Lung (tissue), 12 donors: ENCODE data around the gene P2RY6. TPM values are rescaled to one million over a fixed set of nuclear protein-coding genes. Genes with fewer than 3 reads are reported as not detected.
A peak's percentile ranks its signal among the peaks of the same experiment; 100 is the strongest.

Experiments used
- ATAC-seq: fragments of 200-7000 bp; cut with Tn5 transposase; one replicate; pipeline ENCODE4 v1.9.1; 2020; ENCODE audit warnings: moderate number of reproducible peaks; ENCODE audit not compliant: insufficient read depth, low FRiP score
- DNase-seq, 3 donors: peaks; one replicate each; pipeline ENCODE4 v3.0.0-alpha.2; 2013 to 2017
- H3K27ac ChIP-seq, 2 donors: one replicate each; pipeline ENCODE4 v1.5.1; 2013; ENCODE audit warnings: mild to moderate bottlenecking in 2 of 2, moderate library complexity in 2 of 2, control low read depth in 1 of 2, inconsistent platforms in 1 of 2, low read depth in 1 of 2, low read length in 1 of 2
- H3K27me3 ChIP-seq, 3 donors: one replicate each; pipeline ENCODE4 v1.5.1; 2013; ENCODE audit warnings: low read length in 2 of 3; ENCODE audit not compliant: control insufficient read depth in 3 of 3, insufficient read depth in 3 of 3
- H3K36me3 ChIP-seq, 4 donors: one replicate each; pipeline ENCODE4 v1.5.1; 2013; ENCODE audit warnings: low read length in 4 of 4, mild to moderate bottlenecking in 1 of 4, moderate library complexity in 1 of 4; ENCODE audit not compliant: control insufficient read depth in 4 of 4, insufficient read depth in 4 of 4
- H3K4me1 ChIP-seq, 5 donors: one replicate each; pipeline ENCODE4 v1.5.1; 2013; ENCODE audit warnings: low read length in 5 of 5, mild to moderate bottlenecking in 2 of 5, moderate library complexity in 1 of 5; ENCODE audit not compliant: control insufficient read depth in 5 of 5, insufficient read depth in 5 of 5
- H3K4me3 ChIP-seq: one replicate; pipeline ENCODE4 v1.5.1; 2013; ENCODE audit warnings: mild to moderate bottlenecking, control low read depth, moderate library complexity
- H3K9ac ChIP-seq, 2 donors: one replicate each; pipeline ENCODE4 v1.5.1; 2013; ENCODE audit warnings: low read length in 2 of 2, control low read depth in 1 of 2; ENCODE audit not compliant: insufficient read depth in 1 of 2
- H3K9me3 ChIP-seq, 4 donors: one replicate each; pipeline ENCODE4 v1.5.1; 2013; ENCODE audit warnings: low read length in 3 of 4, mild to moderate bottlenecking in 1 of 4, moderate library complexity in 1 of 4; ENCODE audit not compliant: control insufficient read depth in 4 of 4, insufficient read depth in 3 of 4
- WGBS, 2 donors: extraction: QIAGEN DNeasy Blood & Tissue Kit; methylation state at CpG; one replicate each; pipeline ENCODE4 v1.1.7; 2013; 5-methylcytosine and 5-hydroxymethylcytosine counted together
- polyA plus RNA-seq, 2 donors: library from polyadenylated mRNA; stranded (reverse); fragments of 200-250 nt; gene quantifications; one replicate each; pipeline ENCODE4 v1.2.1, GENCODE V29; 2013
- total RNA-seq, 2 donors: library from RNA; depleted of rRNA in 1 of 2; stranded (reverse); fragments of >200 nt in 1 of 2; gene quantifications; one replicate each; pipeline ENCODE4 v1.2.1, GENCODE V29; 2014 to 2021
- TF ChIP-seq, protein P1 (sequence below): IDR thresholded peaks from 2 replicates; pipeline ENCODE4 v1.5.1; 2012; ENCODE audit warnings: mild to moderate bottlenecking; ENCODE audit errors: control extremely low read depth, extremely low read depth
- donor health status: control.
- donor health status: control.
- donor health status: Bipolar disorder and iron deficiency.
- donor health status: healthy.
- donor health status: DM: yes; HTN: yes; CAD: no.

Gene P2RY6
- total and polyA plus RNA-seq, 4 donors: 3.0 to 13.0 (median 3.6) TPM

DNA sequence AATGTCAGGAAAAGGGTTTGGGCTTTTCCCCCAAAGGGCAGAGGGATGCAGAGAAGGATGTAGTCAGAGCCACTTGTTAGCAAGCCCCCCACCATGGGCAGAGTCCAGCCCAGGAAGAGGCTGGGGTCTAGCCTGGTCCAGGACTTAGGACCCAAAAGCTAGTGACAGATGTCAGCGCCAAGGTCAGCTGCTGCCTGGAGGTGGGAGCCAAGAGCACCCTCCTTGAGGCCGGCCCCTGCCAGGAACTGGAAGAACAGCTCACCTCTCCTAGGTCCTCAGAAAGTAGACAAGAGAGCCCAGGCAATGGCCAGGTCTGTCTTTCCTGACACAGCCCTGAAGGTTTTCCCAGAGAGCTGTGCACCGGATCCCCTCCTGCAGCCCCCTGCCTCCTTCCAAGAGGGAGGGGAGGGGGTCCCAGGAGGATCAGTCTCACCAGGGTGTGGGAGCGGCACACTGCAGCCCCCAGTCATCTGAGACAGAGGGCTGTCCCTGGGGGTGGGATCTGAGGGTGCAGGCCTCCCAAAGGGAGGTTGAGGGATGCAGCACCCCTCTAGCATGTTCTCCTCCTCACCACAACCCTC is 21.3 kb downstream of the P2RY6 start:
- no peak overlapping the region for H3K4me3 ChIP-seq
- H3K36me3 ChIP-seq: no peaks in the 10 kb centered on the region
- H3K9ac ChIP-seq: no peak overlapping the region
- no peaks in the 10 kb centered on the region for H3K27me3 ChIP-seq
- TF ChIP-seq, protein P1, sequence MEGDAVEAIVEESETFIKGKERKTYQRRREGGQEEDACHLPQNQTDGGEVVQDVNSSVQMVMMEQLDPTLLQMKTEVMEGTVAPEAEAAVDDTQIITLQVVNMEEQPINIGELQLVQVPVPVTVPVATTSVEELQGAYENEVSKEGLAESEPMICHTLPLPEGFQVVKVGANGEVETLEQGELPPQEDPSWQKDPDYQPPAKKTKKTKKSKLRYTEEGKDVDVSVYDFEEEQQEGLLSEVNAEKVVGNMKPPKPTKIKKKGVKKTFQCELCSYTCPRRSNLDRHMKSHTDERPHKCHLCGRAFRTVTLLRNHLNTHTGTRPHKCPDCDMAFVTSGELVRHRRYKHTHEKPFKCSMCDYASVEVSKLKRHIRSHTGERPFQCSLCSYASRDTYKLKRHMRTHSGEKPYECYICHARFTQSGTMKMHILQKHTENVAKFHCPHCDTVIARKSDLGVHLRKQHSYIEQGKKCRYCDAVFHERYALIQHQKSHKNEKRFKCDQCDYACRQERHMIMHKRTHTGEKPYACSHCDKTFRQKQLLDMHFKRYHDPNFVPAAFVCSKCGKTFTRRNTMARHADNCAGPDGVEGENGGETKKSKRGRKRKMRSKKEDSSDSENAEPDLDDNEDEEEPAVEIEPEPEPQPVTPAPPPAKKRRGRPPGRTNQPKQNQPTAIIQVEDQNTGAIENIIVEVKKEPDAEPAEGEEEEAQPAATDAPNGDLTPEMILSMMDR: no peak
- ATAC-seq (no peak), DNase-seq (no peak)
- no peaks in the 10 kb centered on the region for H3K9me3 ChIP-seq
- H3K27ac ChIP-seq: no peak overlapping the region
- peaks cover 0 to 14% (median 0%) of the 10 kb centered on the region in 5 donors for H3K4me1 ChIP-seq
- 85 to 91% methylated on average over 4 of the region's 4 CpGs for WGBS, 2 donors

DNA sequence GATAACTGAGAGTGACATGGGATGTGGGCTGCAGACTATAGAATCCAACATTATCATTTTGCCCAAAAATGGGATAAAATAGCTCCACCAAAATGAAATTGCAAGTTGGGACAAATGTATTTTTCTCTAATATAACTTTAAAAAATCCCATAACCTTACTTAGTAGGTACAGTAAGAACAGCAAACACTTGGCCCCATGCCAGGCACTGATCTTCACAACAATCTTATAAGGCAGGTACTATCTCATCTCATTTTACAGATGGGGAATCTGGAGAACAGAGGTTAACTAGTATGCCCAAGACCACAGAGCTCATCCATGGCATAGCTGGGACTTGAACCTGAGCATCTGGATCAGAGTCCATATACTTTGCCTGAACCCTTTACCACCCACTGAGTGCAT is 22.5 kb downstream of the P2RY6 start:
- Histone ChIP-seq H3K9me3 (no peaks in the 10 kb centered on the region), H3K4me1 (peaks cover 0 to 2% (median 0%) of the 10 kb centered on the region in 5 donors), H3K27ac (no peak overlapping the region), H3K4me3 (no peak overlapping the region), H3K9ac (no peak overlapping the region), H3K36me3 (no peaks in the 10 kb centered on the region), H3K27me3 (no peaks in the 10 kb centered on the region)
- DNase-seq (no peak), ATAC-seq (no peak)
- TF ChIP-seq, protein P1: no peak

GRCh38 chr11:73295241-73295995 is 23.3 kb downstream of the P2RY6 start:
- DNase-seq (peak; percentile 72 to 76 (median 73)), ATAC-seq (peak; percentile 70)
- Histone ChIP-seq H3K36me3 (no peaks in the 10 kb centered on the region), H3K27me3 (no peaks in the 10 kb centered on the region), H3K9ac (no peak overlapping the region), H3K27ac (no peak overlapping the region), H3K4me1 (no peaks in the 10 kb centered on the region), H3K4me3 (no peak overlapping the region), H3K9me3 (no peaks in the 10 kb centered on the region)
- TF ChIP-seq, protein P1: peak; percentile 72
- WGBS, 2 donors: 41 to 42% methylated on average over 12 of the region's 12 CpGs
